HG03354 (cell line): ENCODE data around the gene TRIM25.
"Not testable (repeated sequence)": the region's sequence is repeated elsewhere in the genome, so short reads cannot be mapped to it uniquely, and the experiment has no call there.

Source experiments
- ATAC-seq: cut with Tn5 transposase; IDR thresholded peaks from one replicate; pipeline ENCODE4 v1.9.1; 2021; ENCODE audit warnings: mild to moderate bottlenecking; ENCODE audit not compliant: unreplicated experiment, poor library complexity, severe bottlenecking

TRIM25 gene, protein sequence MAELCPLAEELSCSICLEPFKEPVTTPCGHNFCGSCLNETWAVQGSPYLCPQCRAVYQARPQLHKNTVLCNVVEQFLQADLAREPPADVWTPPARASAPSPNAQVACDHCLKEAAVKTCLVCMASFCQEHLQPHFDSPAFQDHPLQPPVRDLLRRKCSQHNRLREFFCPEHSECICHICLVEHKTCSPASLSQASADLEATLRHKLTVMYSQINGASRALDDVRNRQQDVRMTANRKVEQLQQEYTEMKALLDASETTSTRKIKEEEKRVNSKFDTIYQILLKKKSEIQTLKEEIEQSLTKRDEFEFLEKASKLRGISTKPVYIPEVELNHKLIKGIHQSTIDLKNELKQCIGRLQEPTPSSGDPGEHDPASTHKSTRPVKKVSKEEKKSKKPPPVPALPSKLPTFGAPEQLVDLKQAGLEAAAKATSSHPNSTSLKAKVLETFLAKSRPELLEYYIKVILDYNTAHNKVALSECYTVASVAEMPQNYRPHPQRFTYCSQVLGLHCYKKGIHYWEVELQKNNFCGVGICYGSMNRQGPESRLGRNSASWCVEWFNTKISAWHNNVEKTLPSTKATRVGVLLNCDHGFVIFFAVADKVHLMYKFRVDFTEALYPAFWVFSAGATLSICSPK

DNA sequence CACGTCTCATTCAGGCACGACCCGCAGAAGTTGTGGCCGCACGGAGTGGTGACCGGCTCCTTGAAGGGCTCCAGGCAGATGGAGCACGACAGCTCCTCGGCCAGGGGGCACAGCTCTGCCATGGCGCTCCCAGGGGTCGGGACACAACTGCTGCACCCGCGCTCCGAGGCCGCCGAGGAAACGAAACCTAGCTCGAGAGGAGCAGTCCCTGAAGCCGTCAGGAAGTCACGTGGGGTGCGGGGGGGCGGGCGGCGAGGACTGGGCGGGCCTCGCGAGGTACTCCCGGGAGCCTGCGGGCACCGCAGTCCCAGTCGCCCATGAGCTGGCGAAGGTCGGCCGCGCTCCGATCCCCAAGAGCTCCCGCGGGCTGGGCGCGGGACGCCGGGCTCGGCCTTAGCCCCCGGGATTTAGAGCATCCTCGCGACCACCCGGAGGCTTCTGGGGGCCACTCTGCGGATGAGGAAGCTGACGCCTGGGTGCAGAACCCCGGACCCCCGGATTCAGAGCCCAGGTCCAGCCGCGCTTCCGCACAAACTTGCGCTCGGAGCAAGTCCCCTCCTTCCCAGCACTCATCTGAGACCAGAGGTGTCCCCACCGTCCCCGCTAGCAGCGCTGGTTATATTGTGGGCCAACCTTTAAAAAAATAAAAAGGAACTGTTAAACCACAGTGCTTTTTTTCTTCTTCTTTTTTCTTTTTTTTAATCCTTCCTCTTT, at the start of gene TRIM25:
TRIM25 (minus strand) TSS at position 183 of the 714 bp plus-strand sequence; CDS start at position 122, 61 bp downstream.
- ATAC-seq, result peak; percentile 85

DNA sequence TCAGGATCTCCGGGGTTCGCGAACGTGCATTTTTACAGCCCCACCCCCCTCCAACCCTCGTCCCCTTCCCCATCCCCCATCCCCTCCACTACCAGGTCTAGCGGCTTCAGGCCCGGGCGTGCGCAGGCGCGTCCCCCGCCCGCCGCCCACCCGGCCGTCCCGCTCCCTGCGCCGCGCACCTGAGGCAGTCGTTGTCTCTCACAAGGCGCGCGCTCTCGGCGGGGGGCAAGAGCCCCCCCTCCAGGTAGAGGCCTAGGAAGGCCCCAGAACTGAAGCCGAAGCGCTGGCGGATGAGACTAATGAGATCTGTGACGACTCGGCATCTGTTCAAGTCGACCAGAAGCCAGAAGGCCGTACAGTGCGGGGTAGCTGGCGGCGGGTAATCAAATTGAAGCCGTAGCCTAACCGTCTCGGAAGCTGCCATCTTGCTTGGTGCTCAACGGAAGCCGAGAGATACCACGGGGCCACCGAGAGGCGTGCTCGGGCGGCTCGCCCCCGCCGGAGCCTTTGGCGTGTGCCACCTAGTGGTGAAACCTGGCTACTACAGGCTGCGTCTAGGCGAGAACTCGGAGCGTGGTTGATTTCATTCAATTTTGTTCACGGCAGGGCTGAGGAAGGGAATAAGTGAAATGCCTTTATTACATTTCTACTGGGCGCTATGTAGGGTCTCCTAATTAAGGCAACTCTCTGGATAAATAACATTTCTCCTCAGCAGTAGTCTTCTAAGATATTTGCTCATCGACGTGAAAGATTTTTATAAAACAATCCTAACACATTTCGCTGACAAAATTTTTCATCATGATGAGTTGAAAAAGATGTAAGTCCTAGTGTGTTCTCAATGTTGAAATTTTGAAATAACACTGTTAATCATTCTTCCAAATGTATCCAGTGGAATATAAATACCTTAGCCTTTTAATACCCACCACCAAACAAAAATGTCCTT, 47.0 kb upstream of the TRIM25 start, which contains the start of gene COIL:
COIL (minus strand) TSS at position 455 of the 943 bp plus-strand sequence; CDS start at position 424, 31 bp downstream.
- ATAC-seq, result peak; percentile 98

DNA sequence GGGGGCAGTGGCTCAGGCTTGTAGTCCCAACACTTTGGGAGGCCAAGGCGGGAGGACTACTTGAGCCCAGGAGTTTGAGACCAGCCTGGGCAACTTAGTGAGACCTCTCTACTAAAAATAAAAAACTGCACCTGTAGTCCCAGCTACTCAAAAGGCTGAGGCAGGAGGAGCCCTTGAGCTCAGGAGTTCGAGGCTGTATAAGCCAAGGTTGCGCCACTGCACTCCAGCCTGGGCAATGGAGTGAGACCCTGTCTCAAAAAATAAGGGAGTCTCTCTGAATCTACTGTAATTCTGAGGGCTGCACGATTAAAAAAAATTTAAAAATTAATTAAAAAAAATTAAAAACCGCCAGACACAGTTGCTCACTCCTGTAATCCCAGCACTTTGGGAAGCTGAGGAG, 43.1 kb upstream of the TRIM25 start:
- no peak for ATAC-seq

DNA sequence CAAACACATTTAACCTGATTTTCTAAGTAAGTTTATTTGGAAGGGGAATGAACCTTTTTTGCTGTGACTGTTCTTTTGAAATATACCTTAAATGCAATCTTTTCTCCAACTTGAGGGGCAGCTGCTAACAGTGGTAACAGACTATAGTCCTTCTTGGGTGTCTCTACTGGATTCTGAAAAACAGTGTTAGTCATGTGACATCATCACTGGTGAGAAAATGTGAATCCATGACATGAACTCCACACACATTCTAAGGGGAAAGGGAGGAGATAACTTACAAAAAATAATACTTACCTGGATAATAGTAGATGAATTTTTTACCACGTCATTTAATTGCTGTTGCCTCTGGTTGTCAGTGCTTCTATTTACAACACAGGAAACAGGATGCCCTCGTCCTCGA, 35.7 kb upstream of the TRIM25 start:
- ATAC-seq, result no peak

DNA sequence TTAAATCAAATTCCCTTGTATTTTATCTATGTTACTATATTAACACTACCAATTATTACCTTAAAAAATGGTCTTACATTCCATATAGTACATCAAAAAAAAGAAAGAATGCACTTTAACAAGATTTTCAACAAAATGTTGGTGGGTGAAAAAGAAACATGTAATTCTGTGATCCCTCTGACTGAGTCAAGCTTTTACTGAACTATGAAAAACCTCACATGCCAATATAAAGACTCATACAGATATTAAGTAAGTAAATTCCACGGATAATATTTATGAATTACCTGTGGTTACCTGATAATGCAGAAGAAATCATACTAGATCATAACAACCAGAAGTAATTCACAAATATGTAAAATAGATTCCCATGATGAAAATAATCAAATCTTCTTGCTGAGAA, 34.6 kb upstream of the TRIM25 start:
- no peak for ATAC-seq

DNA sequence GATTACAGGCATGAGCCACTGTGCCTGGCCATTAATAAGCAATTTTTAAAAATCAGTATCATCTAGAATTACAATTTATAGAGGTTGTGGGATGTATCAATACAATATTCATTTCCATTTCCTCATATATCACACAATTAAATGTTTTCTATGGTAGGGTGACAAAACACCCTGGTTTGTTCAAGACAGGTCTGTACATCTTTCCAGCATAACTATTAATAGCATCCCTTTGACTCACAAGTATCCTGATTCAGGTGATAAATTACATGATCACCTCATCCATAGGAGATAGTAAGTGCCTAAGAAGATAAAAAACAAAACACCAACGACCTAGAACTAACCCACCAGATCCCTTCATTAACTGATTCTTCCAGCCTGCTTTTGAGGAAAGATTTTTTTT, 33.9 kb upstream of the TRIM25 start:
- no peak for ATAC-seq

DNA sequence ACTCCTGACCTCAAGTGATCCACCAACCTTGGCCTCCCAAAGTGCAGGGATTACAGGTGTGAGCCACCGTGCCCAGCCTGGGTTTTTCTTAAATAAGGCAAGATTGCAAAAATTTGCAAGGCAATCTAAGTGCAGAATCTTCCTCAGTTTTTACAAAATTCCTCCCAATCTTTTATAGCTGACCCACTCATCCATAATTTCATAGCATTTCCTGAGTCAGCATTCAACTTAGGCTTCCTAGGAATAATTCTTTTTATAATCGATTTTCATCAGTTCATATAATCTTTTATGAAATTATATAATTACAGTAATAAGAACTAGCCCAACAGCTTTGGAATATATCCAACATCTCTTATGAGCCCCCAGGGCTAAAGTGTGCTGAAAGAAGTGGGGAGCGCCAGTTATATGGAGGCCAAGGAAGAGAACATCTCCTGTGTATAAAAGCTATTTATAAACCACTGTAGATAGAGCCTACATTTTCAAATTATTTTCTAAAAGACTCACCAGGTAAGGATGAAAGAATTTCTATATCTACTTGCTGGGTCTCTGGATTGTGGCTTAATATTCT, 32.2 kb upstream of the TRIM25 start:
- ATAC-seq, result no peak

DNA sequence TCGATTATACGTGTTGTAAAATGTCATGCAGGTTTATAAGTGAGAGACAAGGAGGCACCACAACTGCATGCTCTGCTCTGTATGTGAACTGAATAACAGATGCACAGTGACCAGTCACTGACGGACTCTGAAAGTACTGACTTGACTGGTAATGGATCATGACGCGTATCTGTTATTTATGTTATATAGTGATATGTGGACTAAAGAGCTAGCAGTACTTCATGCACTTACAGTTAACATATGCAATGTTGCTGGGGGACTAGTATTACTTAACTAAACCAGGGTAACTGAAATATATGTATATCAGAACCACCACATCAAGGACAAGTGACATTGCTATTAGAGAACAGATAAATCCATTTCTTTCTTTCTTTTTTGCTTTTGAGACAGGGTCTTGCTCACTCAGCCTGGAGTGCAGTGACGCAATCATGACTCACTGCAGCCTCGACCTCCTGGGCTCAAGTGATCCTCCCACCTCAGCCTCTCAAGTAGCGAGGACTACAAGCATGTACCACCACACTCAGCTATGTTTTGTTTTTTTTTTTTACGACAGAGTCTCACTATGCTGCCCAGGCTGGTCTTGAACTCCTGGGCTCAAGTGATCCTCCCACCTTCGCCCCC, 29.8 kb upstream of the TRIM25 start:
- ATAC-seq, result no peak

DNA sequence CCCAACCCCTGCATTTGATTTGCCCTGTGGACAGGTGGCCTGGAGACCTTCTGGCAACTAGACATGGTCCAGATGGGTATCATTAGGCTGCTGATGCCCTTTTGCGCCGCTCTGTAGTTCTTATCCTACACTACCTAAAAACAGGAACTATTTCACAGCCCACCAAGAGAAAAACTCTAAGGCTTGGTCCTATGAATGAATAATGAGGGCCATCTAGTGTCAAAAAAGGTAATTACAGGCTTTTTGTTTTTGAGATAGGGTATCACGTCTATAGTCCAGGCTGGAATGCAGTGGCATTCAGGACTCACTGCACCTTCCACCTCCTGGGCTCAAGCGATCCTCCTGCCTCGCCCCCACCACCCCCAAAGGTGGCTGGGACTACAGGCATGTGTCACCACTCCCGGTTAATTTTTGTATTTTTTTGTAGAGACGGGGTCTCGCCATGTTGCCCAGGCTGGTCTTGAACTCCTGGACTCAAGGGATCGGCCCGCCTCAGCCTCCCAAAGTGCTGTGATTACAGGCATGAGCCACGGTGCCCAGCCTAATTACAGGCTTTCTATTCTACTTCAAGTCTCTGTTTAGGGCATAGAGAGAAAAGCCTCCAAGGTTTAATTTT, 26.1 kb upstream of the TRIM25 start:
- peak; percentile 60 for ATAC-seq

DNA sequence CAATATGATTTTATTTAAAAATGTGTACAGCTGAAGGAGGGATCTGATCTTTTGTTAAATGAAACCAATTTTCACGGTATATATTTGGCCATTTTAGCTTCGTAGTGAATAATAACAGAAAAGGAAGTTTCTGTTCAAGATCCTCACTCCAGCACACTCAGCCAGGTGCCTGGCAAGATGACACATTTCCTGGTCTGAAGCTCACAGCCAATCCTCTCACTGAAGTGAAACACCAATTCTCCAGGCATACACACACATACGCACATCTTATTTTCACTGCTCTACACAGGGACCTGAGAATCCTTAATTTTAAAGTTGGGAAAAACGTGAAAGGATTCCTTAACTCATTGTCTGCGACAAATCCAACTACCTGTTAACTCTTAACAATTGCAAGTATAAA, 24.4 kb upstream of the TRIM25 start:
- not testable (repeated sequence) for ATAC-seq

DNA sequence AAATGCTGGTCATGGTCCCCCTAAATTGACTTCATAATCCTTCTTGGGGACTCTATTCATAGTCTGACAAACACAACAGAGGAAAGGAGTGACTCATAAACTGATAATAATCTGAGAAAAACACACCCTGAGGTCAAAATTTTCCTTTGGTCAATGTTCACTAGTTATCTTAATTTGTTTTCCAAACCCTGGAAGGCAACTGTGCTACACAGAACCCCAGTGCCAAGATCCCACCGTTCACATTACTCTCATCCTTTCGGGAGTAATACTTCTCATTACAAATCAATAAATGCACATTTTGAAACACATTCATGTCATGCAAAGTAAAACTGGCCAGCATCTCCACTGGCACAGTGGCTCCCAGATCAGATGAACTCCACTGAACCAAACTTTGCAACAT, 23.8 kb upstream of the TRIM25 start:
- ATAC-seq, result no peak

DNA sequence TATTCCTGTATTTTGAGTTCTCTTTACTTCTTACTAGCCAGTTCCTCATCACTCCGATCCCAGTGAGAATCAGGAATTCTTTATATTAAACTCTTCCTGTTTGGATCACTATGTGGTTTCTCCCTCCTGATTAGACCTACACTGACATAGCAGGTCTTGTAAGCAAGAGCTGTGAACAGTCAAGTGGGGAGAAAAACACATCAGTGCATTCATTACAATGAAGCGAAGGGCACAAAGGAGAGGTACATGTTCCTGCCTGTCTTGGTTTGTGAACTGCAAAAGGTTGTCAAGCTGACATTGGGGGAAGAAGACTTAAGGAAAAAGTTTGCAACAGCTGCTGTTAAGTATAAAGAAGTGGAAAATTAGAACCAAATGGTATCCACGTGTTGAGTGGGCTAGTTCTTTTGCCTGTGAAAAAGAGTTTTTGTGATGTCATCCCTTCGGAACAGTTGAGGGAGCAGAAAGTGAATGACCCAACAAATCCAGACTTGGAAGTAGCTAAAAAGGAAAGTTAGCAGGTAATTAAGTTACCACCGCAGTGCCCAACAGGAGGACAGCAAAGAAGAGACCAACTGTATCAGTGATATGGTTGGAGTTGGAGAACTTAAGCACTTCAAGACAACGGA, 23.0 kb upstream of the TRIM25 start:
- ATAC-seq, result no peak

DNA sequence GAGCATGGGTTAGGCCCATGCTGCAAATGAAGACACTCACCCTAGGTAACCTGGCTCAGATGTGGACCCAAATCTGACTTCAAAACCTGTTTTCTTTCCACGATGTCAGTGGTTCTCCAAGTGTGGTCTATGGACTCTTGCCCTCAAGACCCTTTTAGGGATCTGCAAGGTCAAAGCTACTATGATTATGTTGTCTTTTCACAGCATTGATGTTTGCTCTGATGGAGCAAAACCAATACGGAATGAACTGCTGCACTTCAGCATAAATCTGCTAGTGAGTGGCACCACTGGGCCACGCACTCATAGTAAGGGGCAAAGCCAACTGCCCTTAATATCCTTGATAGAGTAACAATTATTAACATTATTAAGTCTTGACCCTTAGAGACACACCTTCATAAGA, 21.6 kb upstream of the TRIM25 start:
- no peak for ATAC-seq

DNA sequence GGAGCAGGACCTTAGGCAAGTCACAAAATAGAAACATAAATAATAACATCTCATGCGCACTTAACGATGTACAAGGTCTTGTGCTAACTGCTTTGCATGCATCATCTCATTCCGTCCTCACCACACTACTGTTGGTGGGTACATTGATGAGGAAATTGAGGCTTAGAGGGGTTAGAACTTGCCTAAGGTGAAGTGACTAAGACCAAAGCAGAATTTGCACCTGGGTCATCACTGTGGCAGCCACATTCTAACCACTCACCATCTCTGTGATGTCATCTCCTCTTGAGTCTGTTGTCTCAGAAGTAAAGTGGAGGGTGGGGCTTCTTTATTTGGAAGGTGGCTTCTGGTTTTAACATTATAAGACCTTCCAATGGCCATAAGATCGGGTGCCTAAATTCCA, 20.4 kb upstream of the TRIM25 start:
- ATAC-seq, result no peak

DNA sequence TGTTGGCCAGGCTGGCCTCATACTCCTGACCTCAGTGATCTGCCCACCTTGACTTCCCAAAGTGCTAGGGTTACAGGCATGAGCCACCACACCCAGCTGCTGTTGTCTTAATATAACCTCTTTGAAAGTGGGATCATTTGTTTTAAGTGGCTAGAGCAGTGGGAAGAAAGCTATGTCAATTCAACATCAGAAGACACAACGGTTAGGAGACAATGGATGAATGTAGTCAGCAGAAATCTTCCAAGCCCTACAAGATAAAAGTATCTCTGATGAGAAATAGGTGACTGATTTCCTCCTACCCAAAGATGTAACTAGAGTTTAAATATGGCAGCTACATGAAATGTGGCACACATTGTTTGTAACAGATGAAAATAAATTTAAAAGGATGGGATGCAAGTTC, 20.0 kb upstream of the TRIM25 start:
- ATAC-seq, result no peak

DNA sequence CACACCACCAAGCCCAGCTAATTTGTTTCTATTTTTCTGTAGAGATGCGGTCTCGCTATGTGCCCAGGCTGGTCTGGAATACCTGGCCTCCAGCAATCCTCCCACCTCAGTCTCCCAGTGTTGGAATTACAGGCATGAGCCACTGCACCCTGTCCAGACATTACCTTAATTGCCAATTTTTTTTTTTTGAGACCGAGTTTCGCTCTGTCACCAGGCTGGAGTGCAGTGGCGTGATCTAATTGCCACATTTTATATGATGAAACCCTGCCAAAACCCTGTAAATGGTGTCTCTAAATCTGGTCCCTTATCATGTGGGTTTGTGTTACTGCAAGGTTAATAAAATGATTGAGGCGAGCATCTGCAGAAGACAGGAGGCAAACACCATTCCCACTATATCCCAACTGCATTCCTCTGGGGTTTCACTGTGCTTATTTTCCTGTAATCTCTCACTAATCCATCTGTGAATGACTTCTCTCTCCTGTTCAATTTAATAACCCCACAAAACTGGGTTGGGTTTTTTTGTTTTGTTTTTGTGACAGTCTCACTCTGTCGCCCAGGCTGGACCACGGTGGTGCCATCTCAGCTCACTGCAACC, 19.4 kb upstream of the TRIM25 start:
- no peak for ATAC-seq

DNA sequence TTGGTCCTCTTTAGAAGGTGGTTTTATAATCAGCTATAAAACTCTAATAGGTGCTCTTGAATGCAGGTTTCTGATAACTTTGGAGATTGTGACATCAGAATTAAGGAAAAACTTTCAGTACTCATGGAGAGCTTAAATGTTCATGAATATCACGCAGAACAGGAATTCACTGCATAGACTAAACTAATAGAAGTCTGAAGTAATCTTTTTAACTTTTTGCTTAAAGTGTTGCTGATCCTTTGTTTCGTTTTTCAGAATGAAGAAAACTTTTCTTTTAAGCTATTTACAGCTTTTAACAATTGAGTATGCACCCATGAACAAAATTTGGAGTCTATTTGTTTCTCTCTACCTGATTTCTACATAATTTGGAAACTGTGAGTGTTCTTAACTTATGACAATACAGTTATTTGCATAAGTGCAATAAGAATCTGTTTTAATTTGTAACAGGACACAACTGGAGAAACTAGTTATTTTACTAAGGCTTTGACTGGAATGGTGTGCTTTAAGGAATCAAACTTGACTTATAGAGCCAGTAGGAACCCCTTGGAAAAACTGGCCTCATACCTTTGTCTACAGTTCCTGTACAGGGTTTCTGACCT, 17.0 kb upstream of the TRIM25 start:
- no peak for ATAC-seq
